Fibroblast of upper back skin (primary cell): ENCODE results near the gene FGD5.
A peak's percentile ranks its signal among the peaks of the same experiment; 100 is the strongest.
"Not testable (repeated sequence)": the region's sequence is repeated elsewhere in the genome, so short reads cannot be mapped to it uniquely, and the experiment has no call there.

Experiments
- DNase-seq: peaks from one replicate; pipeline ENCODE4 v3.0.0-alpha.2; 2013

Gene FGD5

DNA sequence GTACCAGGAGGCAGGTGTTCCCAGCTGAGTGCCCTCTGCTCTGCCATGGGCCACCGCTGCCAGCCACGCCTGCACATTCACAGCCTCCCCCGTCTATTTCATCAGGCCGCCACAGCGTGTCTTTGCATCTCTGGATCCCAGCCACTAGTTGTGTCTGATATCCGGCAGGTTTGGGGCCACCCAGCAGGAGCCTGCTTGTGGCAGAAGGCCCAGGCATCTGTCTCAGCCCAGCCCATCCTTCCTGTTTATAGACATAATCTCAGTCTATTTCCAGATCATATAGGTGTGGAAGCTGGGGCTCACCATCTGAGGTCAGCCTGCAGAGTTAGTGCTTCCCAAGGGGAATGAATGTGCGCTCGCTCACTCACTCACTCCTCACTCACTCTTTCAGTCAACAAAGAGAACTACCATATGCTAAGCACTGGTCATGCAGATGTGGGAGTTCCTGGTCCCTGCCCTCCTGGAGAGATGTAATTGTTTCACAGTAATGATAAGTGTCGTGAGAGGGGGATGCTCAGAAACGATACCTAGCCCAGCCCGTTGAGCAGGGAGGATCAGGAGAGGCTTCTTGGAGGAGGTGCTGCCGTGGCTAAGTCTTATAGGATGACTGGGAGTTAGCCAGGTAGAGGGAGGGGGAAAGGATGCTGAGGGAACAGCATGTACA, 60.6 kb downstream of the FGD5 start:
- DNase-seq: peak; percentile 32

DNA sequence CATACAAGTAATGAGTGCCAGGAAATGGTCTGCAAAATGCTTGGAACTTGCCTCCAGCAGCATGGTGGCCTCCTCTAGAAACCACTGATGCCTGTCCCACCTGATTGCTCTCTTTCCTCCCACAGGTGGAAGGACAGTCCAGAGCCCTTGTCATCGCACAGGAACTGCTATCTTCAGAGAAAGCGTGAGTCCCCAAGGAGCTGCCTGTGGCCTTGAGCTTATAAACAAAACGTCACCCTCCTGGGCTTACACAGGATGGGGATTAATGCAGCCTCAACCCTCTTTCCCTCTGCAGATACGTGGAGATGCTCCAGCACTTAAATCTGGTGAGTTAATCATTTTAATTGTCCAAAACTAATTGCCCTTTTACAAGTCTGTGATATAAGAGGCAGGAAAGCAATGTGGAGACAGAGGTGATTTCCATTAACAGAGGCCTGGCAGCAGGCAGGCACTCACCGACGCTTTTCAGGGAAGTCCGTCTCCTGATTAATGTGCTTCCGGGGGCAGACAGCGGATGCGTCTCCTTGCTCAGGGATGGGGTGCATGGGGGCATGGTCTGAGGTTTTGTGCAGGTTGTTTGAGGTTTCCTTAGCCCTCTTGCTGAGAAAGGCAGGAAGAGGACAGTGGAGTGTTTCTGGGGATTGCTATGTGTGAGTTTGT, 61.8 kb downstream of the FGD5 start:
- no peak for DNase-seq

GRCh38 chr3:14883226-14883625, 64.5 kb downstream of the FGD5 start:
- no peak for DNase-seq

DNA sequence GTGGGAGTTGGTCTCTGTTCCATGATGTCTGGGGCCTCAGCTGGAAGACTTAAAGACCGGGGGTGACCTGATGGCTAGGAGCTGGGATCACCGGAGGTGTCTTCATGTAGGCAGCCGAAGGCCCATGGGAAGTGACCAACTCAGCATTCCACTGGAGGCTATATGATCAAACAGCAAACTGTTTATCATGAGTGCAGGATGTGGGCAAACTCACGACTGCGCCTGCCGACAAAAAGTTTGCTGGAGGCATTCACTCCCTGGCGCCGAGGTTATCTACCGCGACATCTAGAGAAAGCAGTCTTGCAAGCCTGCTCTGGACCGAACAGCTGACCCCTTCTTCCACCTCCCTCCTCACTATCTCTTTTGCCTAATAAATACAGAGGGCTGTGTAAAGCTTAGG, 65.9 kb downstream of the FGD5 start:
- DNase-seq: no peak

GRCh38 chr3:14885307-14885706, 66.5 kb downstream of the FGD5 start:
- DNase-seq: no peak

GRCh38 chr3:14886101-14886500, 67.3 kb downstream of the FGD5 start:
- DNase-seq: no peak

GRCh38 chr3:14889205-14889604, 70.4 kb downstream of the FGD5 start:
- no peak for DNase-seq

- no peak for DNase-seq
Observed at GRCh38 chr3:14889943-14890342, 71.2 kb downstream of the FGD5 start.

DNA sequence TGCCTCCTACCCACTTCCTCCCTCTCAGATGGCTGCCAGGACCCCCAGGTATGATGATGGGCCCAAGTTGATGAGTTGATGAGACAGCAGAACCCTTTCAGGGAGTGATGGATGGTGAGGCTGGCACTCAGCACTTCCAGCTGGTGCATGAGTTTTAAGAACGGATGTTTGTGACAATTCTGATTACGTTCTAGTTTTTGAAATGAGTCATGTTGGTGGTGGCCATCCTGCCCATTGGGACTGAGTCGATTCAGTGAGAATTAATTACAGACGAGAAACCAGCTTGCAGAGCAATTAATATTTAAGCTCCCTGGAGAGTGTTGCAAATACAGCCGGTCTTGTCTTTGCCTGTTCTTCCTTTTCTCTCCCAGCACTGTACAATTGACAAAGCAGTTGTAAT, 71.7 kb downstream of the FGD5 start:
- DNase-seq: peak; percentile 2

GRCh38 chr3:14891135-14892132, 72.7 kb downstream of the FGD5 start:
- no peak for DNase-seq

DNA sequence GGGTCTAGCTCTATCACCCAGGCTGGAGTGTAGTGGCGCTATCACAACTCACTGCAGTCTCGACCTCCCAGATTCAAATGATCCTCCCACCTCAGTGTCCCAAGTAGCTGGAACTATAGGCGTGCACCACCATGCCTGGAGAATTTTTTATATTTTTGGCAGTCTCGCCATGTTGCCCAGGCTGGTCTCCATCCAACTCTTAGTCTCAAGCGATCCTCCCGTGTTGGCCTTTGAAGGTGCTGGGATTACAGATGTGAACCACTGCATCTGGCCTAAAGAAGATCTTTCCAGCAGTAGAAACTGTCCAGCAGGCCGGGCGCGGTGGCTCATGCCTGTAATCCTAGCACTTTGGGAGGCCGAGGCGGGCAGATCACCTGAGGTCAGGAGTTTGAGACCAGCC, 73.5 kb downstream of the FGD5 start:
- no peak for DNase-seq

- no peak for DNase-seq
Observed at GRCh38 chr3:14894085-14894484, 75.3 kb downstream of the FGD5 start.

GRCh38 chr3:14897266-14897665, 78.5 kb downstream of the FGD5 start:
- DNase-seq: no peak

- no peak for DNase-seq
Observed at GRCh38 chr3:14898929-14899328, 80.2 kb downstream of the FGD5 start.

DNA sequence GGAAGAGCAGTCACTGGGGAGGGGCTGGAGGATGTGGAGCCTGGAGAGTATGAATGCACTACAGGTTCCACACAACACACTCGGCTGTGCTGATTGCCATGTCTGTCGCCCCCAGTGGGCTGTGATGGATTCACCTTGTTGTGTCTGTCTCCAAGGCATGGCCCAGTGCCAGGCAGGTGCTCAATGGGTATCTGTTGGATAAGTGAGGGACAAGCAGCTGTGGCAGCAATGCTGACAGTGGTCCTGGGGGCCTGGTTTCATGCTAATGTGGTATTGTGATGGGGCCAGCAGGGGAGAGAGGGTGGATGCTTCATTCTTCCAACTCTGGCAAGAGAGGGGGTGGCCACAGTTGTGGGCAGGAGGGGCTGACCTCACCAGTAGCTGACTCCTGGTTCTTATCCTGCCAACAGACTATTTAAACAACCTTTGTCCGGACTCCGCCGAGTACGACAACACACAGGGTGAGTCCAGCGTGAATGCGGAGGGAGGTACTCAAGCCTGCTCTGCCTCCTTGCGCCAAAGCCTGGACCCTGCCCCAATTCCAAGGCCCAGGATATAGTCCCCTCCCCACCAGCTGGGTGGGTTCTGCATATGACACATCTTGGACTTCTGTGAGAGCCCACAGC, 81.3 kb downstream of the FGD5 start:
- no peak for DNase-seq

DNA sequence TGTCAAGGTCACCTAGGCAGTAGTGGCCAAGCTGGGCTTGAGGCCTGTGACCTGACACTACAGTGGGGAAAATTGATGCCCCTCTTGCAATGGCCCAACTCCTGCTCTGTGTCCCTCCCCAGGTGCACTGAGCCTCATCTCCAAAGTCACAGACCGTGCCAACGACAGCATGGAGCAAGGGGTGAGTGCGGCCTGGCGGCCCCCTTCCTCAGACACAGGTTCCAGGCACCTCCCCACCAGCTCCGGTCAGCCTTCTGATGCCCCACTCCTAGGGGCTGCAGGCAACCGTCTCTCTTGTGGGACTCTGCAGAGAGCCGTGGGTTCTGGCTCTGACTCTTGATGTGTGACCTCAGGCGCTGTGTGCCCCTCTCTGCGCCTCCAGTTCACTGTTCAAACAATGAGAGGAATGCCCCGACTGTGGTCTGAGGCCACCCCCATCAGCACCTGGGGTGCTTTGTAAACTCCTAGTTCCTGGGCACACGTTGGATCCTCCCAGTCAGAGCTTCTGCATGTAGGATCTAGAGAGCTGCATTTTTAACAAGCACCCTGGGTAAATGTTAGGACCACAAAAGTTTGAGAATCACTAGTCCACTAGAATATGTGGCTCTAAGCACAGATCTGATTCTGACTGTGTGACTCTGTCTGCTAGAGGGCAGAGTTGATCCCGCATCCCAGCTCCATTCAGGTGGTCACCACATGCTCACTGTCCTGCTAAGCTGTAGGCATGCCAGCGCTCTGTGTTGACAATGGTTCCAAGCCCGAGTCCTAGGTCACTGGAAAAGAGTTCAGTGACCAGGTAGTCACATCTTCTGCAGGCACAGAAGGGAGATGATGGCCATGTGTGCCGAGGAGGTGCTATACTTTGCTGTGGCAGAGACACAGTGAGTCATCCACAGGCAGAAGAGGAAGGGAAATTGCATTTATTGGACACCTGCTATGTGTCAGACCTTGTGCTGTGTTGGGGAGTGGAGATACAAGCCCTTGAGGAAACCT, 82.4 kb downstream of the FGD5 start:
- no peak for DNase-seq

DNA sequence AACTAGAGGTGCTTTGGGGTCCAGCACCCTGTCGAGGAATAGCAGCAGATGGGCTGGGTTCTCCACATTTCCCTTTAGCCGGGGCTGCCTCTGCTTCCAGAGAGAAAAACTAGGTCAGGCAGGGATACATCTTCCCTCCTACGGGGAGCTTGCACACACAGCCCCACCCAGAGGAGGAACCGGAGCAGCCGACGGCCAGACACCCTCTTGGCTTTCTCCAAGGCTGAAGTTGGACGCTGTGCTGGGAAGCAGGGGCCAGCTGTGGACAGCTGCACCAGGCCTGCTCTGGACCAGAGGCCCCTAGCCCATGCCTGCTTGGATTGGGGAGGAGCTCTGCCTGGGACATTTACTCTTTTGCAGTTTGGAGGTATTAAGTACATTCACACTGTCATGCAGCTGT, 84.0 kb downstream of the FGD5 start:
- DNase-seq: no peak

GRCh38 chr3:14903501-14903900, 84.7 kb downstream of the FGD5 start:
- not testable (repeated sequence) for DNase-seq

DNA sequence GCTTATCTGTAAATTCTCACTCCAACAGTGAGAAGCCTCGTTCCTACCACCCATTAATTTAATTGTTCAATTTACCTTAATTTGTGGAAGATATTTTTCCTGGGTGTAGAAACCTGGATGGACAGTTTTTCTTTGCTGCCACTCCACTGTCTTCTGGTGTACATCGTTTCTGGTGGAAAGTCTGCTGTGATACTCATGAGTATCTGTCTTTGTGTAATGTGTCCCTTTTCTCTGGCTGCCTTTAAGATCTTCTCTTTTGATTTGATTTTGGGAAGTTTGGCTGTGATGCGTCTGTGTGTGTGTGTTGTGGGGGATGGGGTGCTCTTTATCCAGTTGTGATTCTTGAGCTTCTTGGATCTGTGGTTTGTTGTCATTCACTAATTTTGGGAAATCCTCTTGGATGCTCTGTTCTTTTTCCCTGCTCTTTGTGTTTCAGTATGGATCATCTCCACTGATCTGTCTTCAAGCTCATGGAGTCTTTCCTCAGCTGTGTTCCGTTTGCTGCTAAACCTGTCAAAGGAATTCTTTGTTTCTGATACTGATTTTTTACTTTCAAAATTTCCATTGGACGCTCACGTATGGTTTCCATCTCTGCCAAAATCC, 86.4 kb downstream of the FGD5 start:
- DNase-seq: no peak

DNA sequence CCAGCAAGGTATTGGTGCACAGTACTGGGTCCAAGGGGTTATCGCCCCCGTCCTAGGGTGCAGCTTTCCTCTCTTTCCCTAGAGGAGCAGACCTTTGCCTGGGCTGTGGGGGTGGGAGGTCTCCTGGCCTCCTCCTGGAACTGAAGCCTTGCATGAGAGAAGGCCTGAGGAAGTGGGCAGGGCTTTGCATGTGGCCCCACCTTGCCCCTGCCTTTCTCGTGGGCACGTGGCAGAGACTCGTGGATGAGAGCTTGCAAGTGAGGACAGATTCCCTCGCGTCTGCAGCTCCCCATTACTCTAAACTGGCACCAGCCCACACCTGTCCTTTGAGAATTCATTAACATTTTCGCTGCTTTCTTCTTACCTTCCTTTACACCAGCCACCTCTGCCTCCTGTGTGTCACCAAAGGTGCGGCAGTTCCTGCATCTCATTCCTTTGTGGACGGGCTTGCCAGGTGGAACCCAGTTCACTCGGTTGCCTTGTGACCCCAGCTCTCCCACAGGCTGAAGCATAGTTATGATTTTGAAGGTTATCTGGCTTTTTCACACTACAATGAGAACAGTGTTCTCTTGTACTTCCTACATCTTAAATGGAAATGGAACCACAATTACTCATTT, 87.7 kb downstream of the FGD5 start:
- DNase-seq: no peak
